IPS-18a (cell line): ENCODE results near the gene QARS1.

Experiments
- H3K27ac ChIP-seq: one replicate; pipeline ENCODE4 v1.5.1; 2013; ENCODE audit warnings: low read length
- H3K27me3 ChIP-seq: one replicate; pipeline ENCODE4 v1.6.1; 2013; ENCODE audit warnings: mild to moderate bottlenecking, low read length; ENCODE audit not compliant: control insufficient read depth, insufficient read depth
- H3K36me3 ChIP-seq: one replicate; pipeline ENCODE4 v1.6.1; 2013; ENCODE audit warnings: low read depth, low read length; ENCODE audit not compliant: control insufficient read depth
- H3K4me1 ChIP-seq: one replicate; pipeline ENCODE4 v1.6.1; 2013; ENCODE audit warnings: low read depth, low read length; ENCODE audit not compliant: control insufficient read depth
- H3K4me3 ChIP-seq: one replicate; pipeline ENCODE4 v1.5.1; 2013; ENCODE audit warnings: low read length
- H3K9ac ChIP-seq: one replicate; pipeline ENCODE4 v1.6.1; 2013; ENCODE audit warnings: mild to moderate bottlenecking, low read length, moderate library complexity
- H3K9me3 ChIP-seq: one replicate; pipeline ENCODE4 v1.6.1; 2013; ENCODE audit warnings: low read depth, low read length; ENCODE audit not compliant: control insufficient read depth

QARS1 gene

GRCh38 chr3:49092938-49093852 is 11.4 kb downstream of the QARS1 start:
- peaks cover 7% of the 10 kb centered on the region for H3K4me1 ChIP-seq
- peak overlapping the region; percentile 97 for H3K4me3 ChIP-seq
- H3K27me3 ChIP-seq = no peaks in the 10 kb centered on the region
- H3K9ac ChIP-seq = peak overlapping the region; percentile 89
- H3K9me3 ChIP-seq = no peaks in the 10 kb centered on the region
- H3K27ac ChIP-seq = peak overlapping the region; percentile 77
- H3K36me3 ChIP-seq = peaks cover 13% of the 10 kb centered on the region

- no peak overlapping the region for H3K27ac ChIP-seq
- H3K4me1 ChIP-seq = no peaks in the 10 kb centered on the region
- H3K9me3 ChIP-seq = no peaks in the 10 kb centered on the region
- H3K36me3 ChIP-seq = peaks cover 17% of the 10 kb centered on the region
- H3K27me3 ChIP-seq = no peaks in the 10 kb centered on the region
- no peak overlapping the region for H3K9ac ChIP-seq
- H3K4me3 ChIP-seq = no peak overlapping the region
Measured at GRCh38 chr3:49081429-49081828, 23.1 kb downstream of the QARS1 start.

- no peak overlapping the region for H3K9ac ChIP-seq
- no peaks in the 10 kb centered on the region for H3K9me3 ChIP-seq
- H3K4me1 ChIP-seq = no peaks in the 10 kb centered on the region
- no peak overlapping the region for H3K4me3 ChIP-seq
- H3K27me3 ChIP-seq = no peaks in the 10 kb centered on the region
- H3K36me3 ChIP-seq = peaks cover 34% of the 10 kb centered on the region
- H3K27ac ChIP-seq = no peak overlapping the region
Measured at GRCh38 chr3:49079270-49079669, 25.3 kb downstream of the QARS1 start.

GRCh38 chr3:49076646-49077045 is 27.9 kb downstream of the QARS1 start:
- peaks cover 57% of the 10 kb centered on the region for H3K36me3 ChIP-seq
- no peak overlapping the region for H3K27ac ChIP-seq
- H3K9ac ChIP-seq = no peak overlapping the region
- H3K4me1 ChIP-seq = no peaks in the 10 kb centered on the region
- H3K4me3 ChIP-seq = no peak overlapping the region
- H3K27me3 ChIP-seq = no peaks in the 10 kb centered on the region
- H3K9me3 ChIP-seq = no peaks in the 10 kb centered on the region

- H3K4me1 ChIP-seq = no peaks in the 10 kb centered on the region
- H3K9me3 ChIP-seq = no peaks in the 10 kb centered on the region
- no peak overlapping the region for H3K27ac ChIP-seq
- H3K36me3 ChIP-seq = peaks cover 62% of the 10 kb centered on the region
- no peak overlapping the region for H3K4me3 ChIP-seq
- no peak overlapping the region for H3K9ac ChIP-seq
- H3K27me3 ChIP-seq = no peaks in the 10 kb centered on the region
Measured at GRCh38 chr3:49076116-49076515, 28.4 kb downstream of the QARS1 start.

GRCh38 chr3:49058011-49058410 is 46.5 kb downstream of the QARS1 start:
- H3K36me3 ChIP-seq = peaks cover 52% of the 10 kb centered on the region
- H3K27me3 ChIP-seq = no peaks in the 10 kb centered on the region
- H3K27ac ChIP-seq = no peak overlapping the region
- H3K4me1 ChIP-seq = no peaks in the 10 kb centered on the region
- H3K9ac ChIP-seq = no peak overlapping the region
- H3K9me3 ChIP-seq = no peaks in the 10 kb centered on the region
- no peak overlapping the region for H3K4me3 ChIP-seq

- Histone ChIP-seq H3K9ac (no peak overlapping the region), H3K27me3 (no peaks in the 10 kb centered on the region), H3K4me1 (no peaks in the 10 kb centered on the region), H3K4me3 (no peak overlapping the region), H3K27ac (no peak overlapping the region), H3K36me3 (peaks cover 52% of the 10 kb centered on the region), H3K9me3 (no peaks in the 10 kb centered on the region)
Measured at GRCh38 chr3:49057268-49057667, 47.3 kb downstream of the QARS1 start.

- Histone ChIP-seq H3K9me3 (no peaks in the 10 kb centered on the region), H3K27ac (no peak overlapping the region), H3K27me3 (no peaks in the 10 kb centered on the region), H3K4me1 (no peaks in the 10 kb centered on the region), H3K36me3 (peaks cover 46% of the 10 kb centered on the region), H3K9ac (no peak overlapping the region), H3K4me3 (no peak overlapping the region)
Measured at GRCh38 chr3:49054344-49054862, 50.2 kb downstream of the QARS1 start.

GRCh38 chr3:49053543-49053942 is 51.0 kb downstream of the QARS1 start:
- Histone ChIP-seq H3K4me3 (no peak overlapping the region), H3K27ac (no peak overlapping the region), H3K9me3 (no peaks in the 10 kb centered on the region), H3K4me1 (no peaks in the 10 kb centered on the region), H3K36me3 (peaks cover 46% of the 10 kb centered on the region), H3K27me3 (no peaks in the 10 kb centered on the region), H3K9ac (no peak overlapping the region)
